Stimulated activated CD8-positive, alpha-beta memory T cell treated with anti-CD3 and anti-CD28 coated beads, Interleukin-12 subunit alpha, Interleukin-12 subunit beta, amount 100 ng/mL, for 4 hours (primary cell): ENCODE results near the gene TLR3.
"Not testable (repeated sequence)": the region's sequence is repeated elsewhere in the genome, so short reads cannot be mapped to it uniquely, and the experiment has no call there.

Source experiments
- DNase-seq: peaks from one replicate; pipeline ENCODE4 v3.0.0-alpha.2; 2020; ENCODE audit warnings: low read depth

Gene TLR3

DNA sequence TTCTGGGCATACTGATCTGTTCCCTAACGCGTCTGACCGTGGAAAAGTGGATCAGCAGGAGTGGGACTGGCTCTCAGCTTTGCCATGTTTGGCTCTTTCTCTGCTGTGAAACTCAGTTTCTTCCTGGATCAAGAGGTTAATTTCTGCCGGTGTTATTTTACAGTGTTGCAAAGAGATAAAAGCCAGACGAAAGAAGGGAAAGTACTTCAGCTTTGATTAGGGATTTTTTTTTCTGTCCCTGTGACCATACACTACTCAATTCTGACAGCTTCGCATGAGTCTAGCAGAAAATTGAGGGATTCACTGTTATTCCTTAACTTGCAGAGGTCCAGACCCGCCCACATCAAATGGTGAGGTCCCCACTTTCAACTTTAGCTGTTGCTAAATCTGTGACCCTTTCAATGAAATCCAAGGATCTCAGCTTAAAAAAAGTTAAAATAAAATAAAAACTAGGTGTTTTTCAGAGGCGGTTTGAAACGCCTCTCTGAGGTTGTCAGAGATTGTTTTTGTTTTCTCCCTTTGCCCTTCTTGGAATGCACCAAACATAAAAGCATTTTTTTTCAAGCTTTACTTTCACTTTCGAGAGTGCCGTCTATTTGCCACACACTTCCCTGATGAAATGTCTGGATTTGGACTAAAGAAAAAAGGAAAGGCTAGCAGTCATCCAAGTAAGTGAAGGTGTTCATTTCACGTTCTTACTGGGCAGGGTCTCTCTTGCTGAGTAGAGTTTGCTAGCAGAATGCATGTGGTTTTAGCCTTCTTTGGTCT, at the start of gene TLR3:
TSS of gene TLR3 (plus strand) at position 576 of the 768 bp plus-strand sequence. CDS start 7,464 bp downstream, outside the sequence.
- no peak for DNase-seq

GRCh38 chr4:186019269-186019668, 49.7 kb upstream of the TLR3 start:
- no peak for DNase-seq

- no peak for DNase-seq
These were observed 48.7 kb upstream of the TLR3 start for GRCh38 chr4:186020106-186020792.

- no peak for DNase-seq
These were observed 48.1 kb upstream of the TLR3 start for GRCh38 chr4:186020793-186021407.

DNA sequence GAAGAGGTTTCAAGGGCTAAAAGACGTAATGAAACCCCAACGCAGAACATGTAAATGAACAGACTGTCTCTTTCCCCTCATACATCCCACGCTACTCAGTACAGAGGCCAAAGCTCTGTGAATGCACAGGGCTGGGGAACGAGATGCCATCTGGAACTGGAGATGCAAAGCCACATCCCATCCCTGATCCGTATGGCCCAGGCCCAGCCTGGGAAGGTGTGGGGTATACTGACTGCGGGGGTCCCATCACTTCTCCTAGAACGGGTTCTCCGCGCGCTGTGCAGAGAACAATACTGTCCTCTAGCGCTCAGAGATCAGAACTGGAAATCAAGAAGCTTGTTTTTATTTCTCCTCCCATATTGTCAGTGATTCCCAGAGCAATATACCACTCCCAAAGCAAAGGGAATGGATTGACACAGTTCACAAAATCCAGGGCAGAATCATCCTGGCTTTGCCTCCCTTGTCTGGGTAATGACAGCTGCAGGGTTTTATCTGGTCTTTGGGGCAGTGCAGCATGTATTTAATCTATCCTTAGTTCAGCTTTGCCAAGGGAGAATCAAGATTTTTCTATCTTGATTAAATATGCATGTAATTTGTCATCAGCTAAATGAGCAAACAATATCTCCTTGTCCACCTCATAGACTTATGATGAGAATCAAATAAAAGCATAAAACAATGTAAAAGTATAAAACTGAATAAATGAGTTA, 47.3 kb upstream of the TLR3 start:
- DNase-seq, result no peak

DNA sequence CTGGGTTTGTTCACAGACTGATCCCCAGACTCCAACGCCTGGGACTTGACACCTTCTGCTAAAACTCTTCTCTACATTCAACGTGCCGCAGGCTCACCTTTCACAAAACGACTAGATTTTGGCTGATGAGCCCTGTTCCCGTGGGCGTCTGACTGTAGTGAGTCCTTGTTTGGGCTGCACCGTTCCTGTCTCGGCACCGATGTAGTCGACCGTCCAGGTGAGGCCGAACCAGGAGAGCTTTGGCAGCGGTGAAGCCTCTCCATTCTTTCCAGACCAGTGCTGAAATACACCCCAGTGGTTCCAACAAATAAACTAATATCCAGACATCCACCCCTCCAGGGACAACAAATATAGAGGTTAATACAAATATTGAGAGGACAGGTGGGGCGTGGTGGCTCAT, 45.0 kb upstream of the TLR3 start:
- DNase-seq, result no peak

- no peak for DNase-seq
These were observed 44.1 kb upstream of the TLR3 start for GRCh38 chr4:186024637-186025407.

DNA sequence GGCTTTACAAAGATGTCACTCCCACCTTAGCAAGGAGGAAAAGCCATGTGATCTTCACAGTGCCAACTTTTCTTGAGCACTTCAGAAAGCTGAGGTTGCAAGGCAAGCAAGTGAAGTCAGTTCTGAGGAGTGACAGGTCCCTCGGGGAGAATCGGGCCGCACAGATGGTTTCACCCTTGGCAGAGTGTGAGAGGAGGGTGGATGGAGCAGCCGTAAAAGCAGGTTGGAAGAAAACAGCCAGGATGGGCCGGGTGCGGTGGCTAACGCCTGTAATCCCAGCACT, 43.6 kb upstream of the TLR3 start:
- DNase-seq, result no peak

DNA sequence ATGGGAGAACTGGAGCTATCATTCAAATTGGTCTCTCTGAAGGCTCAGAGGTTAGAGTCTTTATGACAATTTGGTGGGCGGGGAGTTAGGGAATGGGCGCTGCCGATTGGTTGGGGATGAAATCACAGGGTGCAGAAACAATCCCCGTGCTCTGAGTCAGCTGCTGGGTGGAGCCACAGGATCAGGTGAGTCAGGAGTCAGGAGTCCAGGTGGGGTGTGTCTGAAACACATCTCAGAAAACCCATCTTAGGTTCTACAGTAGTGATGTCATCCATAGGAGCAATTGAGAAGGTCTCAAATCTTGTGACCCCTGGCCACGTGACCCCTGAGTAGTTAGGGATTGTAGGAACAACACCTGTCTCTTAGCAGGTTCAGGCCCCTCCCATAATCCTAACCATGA, 41.6 kb upstream of the TLR3 start:
- no peak for DNase-seq

GRCh38 chr4:186029571-186030398, 39.2 kb upstream of the TLR3 start:
- no peak for DNase-seq

DNA sequence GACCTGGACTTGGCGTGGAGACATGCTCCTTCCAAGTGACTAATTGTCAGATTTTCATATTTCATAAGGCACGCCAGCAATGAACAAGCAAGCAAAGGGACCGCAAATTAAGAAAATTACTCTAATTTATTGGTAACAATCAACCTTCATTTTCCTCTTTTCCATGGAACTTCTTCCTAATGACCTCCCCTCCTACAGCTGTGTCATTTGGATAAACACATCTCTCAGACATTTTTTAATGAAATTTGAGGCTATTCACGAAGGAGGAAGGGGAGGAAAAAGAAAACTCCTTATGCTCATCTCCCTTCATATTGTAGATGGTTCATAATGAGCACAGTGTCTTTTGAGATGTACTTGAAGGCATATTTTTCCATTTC, 38.6 kb upstream of the TLR3 start:
- DNase-seq, result no peak

DNA sequence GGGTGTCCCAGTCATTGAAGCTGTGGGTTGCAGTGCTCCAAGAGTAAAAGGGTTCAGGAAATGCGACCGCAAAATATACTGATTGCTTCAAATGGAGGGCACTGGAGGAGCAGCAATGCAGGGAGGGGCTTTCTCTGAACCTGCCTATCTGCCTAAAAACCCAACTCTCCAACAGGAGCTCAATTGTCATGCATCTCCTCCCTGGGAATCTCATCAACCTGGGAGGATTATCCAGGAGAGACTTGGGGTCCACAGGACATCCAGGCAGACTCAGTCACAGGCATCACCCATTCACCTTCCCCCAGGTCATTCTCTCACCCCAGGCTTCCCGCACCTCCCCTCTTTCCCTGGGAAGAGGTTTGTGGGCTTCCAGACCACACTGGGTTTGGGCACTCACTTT, 38.2 kb upstream of the TLR3 start:
- no peak for DNase-seq

GRCh38 chr4:186032259-186032658, 36.7 kb upstream of the TLR3 start:
- no peak for DNase-seq

- no peak for DNase-seq
These were observed 35.9 kb upstream of the TLR3 start for GRCh38 chr4:186033027-186033426.

GRCh38 chr4:186034613-186035012, 34.3 kb upstream of the TLR3 start:
- not testable (repeated sequence) for DNase-seq

DNA sequence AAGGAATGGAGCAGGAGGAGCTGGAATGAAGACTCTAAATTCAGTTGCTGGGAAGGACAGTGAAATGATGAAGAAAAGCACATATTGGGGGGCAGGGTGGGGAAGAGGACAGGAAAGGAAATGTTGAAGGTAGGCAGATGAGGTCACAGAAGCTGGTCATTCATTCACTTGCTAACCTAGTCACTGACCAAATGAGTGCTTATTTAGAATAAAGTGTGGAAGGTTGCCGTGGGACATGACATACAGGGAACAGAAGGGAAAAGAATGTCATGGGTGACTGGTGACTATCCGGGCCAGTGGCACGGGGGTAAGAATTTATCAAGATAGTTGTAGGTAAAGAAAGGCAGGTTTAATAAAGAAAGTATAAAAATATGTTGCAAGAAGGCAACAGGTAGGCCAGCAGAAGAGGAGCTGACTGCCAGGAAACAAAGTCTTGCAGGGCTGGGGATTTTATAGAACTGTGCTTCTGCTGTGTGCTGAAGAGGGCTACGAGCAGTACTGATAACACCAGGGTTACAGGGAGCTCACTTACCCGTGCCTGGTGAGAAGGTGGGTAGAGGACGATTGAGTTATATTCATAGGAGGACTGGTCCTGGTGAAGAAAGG, 31.9 kb upstream of the TLR3 start:
- no peak for DNase-seq

DNA sequence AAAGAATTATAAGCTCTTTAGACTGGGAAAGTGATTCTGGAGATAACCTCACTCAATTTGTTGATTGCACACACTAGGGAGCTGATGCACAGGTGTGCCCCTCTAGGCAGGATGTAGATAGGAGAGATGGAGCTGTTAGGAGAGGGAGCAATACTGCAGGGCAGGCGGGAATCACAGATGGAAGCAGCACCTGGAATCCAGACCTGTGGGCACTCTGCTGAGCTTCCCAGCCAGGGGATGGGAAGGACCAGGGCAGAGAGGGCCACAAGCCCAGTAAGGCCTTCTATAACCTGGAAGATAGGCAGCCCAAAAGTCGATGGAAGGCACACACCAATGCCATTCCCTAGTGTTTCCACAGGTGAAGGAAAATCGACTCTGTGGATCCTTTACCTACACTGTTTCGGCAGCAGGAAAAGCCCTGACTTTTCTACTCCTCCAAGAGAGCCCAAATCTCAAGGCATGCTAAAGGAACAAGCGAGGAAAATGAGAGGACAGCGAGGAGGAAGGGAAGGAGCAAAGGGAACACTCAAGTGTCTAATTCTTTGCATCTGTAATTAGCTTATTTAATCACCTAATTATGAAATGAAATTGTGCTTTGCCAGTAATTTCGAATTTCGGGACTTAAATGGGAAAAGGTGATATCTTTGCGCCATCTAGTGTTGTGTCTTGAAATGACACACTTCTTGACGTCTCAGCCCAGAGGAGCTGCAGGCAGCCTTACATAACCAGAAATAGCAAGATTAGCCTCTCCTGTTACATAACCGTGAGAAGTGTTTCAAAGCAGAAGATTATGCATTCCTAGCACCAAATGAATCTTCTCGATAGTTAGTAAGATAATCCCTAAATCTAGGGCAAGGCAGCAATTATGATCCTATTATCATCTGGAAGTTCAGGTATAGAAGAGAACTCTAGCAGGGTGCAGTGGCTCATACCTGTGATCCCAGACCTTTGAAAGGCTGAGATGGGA, 31.0 kb upstream of the TLR3 start:
- DNase-seq, result no peak

DNA sequence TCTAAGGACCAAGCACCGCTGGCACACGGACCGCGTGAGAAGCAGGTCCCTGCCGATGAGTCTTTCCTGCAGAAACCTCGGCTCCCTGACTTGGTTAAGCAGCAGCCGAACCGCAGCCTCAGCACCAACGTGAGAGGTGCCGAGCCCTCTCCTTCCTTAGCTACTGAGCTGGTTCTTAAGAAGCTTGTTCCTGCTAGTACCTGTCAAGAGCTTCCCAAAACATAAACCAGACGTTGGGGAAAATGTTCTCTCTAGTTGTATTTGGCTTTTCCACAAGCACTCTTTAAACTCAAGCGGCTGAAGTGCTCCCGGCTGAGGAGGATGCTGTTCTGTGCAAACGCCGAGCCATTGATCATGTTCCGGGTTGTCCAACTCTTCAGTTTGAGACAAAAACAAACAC, 29.3 kb upstream of the TLR3 start:
- DNase-seq, result no peak

- DNase-seq, result no peak
These were observed 28.6 kb upstream of the TLR3 start for GRCh38 chr4:186040316-186040715.

GRCh38 chr4:186047501-186047900, 21.5 kb upstream of the TLR3 start:
- not testable (repeated sequence) for DNase-seq
